ENCODE results near the gene CSNK2B.

DNA sequence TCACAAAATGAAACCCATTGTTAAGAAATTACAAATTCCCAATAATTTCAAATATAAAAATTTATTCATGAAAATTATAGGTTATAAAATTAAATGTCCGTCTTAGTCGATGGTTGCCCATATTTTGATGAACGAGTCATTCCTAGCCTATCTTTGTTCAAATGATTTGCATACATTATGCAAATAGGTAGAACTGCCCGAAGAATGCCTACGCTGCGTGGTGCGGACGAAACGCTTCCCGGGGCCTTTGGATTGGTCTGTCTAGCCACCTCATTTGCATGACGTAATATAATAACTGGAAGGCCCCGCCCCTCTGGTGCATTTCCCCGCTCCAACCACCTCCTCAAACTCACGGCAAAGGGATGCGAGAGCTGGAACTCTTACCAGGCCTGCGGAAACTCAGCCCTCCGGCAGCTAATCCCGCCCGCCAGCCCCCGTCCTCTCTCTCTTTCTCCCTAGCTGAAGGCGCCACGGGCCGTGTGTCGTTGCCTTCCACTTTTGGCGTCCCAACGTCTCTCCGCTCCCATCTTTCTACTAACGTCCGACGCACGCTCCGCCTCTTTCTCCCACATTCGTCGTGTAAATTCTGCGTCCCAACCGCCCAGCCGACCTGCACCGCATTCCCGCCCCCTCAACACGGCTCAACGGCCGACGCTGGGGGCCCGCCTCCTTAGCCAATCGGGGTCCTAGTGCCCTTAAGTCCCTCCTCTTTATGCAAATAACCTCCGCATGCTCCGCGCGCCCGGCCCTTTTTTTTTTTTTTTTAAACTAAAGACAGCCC is 45.9 kb upstream of the CSNK2B start:
- TF ChIP-seq FOXM1 (IDR thresholded peaks at IDR 0.05; ENCODE audit: borderline replicate concordance) (no peak), ELF4 (IDR thresholded peaks at IDR 0.05) (no peak), SUZ12 (IDR thresholded peaks at IDR 0.05) (no peak), SP1 (IDR thresholded peaks at IDR 0.05) (no peak), FOXA1 (IDR thresholded peaks at IDR 0.05) (no peak), ARNT (IDR thresholded peaks at IDR 0.05) (no peak), NFRKB (IDR thresholded peaks at IDR 0.05) (no peak), FOXK2 (IDR thresholded peaks at IDR 0.05) (no peak), BHLHE40 (IDR thresholded peaks at IDR 0.05; ENCODE audit: borderline replicate concordance) (no peak)
